Posterior vena cava (tissue), 2 donors: Measurements from ENCODE around the gene PLEKHF1. TPM values are rescaled to one million over a fixed set of nuclear protein-coding genes. Genes with fewer than 3 reads are reported as not detected.
"Not testable (repeated sequence)": the region's sequence is repeated elsewhere in the genome, so short reads cannot be mapped to it uniquely, and the experiment has no call there.

Source experiments
- DNase-seq: peaks from one replicate; pipeline ENCODE4 v3.0.0-alpha.2; 2020; ENCODE audit warnings: low spot score
- intact Hi-C, 2 donors: fragments of 100-400 bp; cut with DNase I; formaldehyde crosslinking; loops; one replicate each; pipeline versions ENCODE4 v1.14.1 to v1.14.2; 2022 to 2023
- total RNA-seq, 2 donors: library from RNA; stranded (reverse); fragmentation: NEBNext Ultra II Directional; extraction: Animal tissue kit (Norgen Biotek cat#: 25700); gene quantifications; one replicate each; pipeline ENCODE4 v1.2.1, GENCODE V29; 2021
- donor health status: DM: yes; HTN: yes; CAD: no.
- donor health status: DM: yes; HTN: yes; CAD: no.

Gene PLEKHF1
- total RNA-seq, 2 donors from 2014 or later: 20.7 to 21.0 TPM

DNA sequence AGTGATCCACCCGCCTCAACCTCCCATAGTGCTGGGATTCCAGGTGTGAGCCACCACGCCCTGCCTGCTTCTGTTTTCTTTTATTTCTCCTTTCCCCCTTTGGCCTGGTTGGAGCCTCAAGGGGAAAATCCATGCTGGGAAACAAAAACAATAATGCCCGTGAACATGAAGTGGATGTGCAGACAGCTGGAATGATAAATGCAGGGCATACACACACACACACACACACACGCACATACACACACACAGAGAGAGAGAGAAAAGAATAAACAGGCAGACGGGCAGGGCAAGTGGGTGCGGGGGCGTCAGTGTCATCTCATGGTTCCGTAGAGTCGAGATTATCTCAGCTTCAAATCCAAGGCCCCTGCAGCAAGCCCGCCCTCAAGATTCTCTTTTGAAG lies 4.4 kb upstream of the PLEKHF1 start:
- intact Hi-C loops: no loop called here
- DNase-seq: peak; percentile 12

DNA sequence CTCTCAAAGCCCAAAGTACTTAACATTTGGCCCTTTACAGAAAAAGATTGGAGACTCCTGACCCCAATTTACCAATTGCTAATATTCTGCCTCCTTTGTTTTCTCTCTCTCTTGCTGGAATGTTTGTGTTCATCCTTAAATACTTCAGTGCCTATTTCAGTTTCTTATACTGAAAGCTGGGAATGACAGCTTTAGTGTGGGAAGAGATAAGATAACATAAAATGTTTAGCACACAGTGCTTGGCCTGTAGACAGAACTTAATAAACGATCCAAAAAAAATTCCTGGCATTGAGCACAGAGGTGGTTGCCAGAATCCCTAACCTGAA lies 3.0 kb upstream of the PLEKHF1 start:
- DNase-seq: no peak
- intact Hi-C loops: no loop called here

DNA sequence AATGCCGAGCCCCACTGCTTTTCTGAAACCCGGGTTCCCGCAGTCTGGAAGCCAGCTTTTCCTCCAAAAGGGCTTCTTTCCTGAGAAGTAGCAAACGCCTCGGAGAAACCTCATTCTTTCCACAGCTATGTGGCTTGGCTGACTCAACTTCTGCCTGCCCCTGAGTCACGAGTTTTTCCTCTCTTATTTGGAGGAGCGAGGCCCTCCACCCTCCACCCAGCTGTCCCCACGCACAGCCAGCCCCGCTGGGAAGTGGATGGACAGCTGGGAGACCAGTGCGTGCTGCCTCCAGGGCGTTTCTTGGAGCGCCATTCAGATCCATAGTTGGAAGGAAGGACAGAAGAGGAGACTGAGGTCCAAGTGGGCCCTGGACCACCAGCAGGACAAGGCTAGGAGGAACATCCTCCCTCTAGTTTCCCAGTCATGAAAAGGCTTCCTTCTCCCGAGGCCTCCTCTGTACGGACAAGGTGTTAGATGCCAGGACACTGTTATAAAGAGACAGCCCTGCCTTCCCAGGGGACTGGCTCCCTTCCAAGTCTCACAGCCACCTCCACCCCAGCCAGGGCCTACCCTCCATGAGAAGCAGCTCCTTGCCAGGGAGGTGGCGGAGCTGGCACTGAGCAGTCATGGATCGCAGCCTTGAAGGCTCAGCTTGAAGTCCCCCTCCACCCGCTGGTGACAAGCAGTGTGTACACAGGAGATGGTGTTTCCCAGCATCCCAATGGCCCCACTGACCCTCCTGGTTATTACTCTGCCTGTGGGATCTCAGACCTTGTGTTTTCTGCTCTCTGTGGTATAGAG lies 2.5 kb upstream of the PLEKHF1 start:
- intact Hi-C loops: no loop called here
- peak; percentile 93 for DNase-seq

DNA sequence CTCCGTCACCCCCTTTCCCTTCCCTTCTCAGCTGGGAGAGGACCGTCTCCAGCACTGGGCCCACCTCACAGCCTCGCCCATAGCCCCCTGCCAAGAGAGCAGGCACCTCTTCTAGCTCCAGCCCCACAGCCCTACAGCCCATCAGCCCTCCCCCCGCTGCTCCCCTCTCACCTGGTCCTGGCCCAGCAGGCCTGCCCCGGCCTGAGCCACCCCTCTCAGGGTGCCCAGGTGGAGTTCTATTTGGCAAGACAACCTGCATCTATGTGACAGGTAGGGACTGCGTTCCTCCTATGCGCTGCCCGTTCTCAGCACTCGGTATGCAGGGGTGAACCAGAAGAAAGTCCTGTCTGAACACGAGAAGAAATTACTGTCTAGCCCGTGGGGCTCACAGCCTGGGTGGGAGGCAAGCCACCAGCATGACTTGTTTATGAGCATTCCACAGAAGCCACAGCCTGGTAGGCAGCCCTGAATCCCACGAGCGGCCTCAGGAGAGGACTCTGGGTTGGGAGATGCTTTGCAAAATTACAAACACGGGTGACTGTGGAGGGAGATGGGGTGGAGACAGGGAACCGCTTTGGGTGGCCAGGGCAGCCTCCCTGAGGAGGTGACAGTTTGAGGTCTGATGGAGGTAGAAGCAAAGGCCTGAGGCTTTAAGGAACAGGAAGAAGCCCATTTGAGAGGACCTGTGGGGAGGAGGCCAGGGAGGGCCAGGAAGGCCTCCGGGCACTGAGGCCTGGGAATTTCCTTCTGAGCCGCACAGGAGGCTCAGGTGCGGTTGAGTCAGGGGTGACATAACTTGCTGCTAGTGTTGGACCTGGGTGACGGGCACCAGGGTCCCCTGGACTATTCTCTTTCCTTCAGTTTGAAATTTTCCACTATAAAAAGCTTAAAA lies 1.2 kb upstream of the PLEKHF1 start:
- peak; percentile 63 for DNase-seq
- intact Hi-C loops: no loop called here

DNA sequence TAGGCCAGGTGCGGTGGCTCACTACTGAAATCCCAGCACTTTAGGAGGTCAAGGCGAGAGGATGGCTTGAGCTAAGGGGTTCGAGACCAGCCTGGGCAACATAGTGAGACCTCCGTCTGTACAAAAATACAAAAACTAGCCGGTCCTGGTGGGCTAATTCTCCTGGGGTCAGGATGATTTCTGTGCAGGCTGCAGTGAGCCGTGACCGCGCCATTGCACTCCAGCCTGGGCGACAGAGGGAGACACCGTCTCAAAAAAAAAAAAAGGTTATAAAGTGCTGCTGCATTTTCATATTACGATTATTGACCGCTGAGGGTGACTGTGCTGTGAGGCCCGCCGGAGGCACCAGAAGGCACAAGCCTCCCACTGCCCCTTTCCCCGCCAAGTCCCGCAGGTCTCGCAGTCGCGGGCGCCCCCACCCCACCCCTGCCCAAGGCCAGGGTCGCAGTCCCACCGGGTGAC lies 477 bp upstream of the PLEKHF1 start:
- no peak for DNase-seq
- intact Hi-C loops: loop anchor here in 1 of 2 donors (5.0 kb wide), 1 partner anchor 48 kb away; no protein-coding TSS in a partner anchor

DNA sequence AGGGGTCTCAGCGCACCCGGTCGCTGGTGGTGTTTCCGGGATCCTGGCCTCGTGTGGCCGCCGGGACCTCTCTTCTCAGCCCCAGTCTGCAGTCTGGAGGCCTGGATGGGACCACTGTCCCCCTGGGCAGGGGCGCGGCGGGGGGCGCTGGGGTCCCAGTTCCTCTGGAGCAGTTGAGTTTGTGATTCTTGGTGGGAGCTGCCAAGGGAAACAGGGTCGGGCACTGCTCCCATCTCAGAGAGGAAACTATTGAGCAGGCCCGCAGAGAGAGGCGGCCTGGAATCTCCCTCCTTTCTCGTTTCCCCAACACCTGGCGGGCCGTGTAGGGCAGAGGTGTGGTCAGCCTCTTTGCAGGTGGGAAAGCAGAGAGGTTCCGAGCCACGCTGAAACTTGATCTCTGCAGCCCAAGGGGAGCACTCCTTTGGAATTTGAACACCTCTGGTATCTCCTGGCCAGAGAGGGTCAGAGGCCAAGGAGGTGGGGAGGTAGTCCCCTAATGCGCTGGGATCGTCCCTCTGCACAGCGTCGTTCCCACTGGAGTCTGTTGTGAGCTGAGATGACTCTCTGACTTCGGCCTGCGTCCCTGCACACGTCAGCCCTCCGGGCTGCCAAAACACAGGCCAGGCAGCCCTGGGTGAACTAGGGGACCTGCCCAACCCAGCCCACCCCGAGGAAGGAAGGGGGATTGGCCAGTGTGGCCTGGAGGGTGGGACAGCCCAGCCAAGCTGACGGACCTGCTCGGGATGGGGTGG lies 741 bp downstream of the PLEKHF1 start:
- DNase-seq: peak; percentile 90
- intact Hi-C loops: loop anchor here in 1 of 2 donors (5.0 kb wide), 1 partner anchor 46 kb away; no protein-coding TSS in a partner anchor

DNA sequence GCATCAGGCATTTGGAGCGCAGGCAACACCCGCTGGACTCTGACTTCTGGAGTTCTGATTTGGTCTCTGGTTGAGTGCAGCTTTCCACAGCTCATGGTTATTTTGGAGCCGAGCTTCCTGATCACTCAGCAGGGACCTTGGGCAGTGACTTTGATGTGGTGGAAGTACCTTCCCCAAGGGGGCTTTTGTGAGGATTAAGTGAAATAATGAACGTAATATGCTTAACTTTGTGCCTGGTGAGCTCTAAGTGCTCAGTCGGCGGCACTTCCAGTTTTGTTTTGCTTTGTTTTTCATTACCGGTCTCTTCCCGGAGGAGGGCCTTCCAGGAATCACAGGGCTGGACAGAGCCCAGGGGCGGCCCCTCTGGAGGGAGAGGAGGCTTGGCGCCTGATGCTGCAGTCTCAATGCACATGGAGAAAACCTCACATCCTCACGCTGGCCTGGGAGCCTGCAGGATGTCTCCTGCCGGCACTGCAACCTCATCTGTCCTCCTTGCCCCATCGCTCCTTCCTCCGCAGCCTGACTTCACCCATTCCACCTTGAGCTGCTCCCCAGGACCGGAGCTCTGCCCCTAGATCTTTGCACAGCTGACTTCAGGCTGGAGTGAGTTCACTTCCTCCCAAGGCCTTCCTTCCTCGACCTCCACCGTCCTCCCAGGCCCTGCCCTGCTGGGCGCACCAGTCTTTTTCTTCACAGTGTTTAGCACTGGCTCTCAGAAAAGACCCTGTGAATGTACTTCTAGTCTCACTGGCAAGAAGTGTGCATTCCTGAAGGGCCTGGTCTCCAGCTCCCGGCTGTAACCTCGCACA lies 1.5 kb downstream of the PLEKHF1 start:
- intact Hi-C loops: loop anchor here in 1 of 2 donors (5.0 kb wide), 1 partner anchor 46 kb away; no protein-coding TSS in a partner anchor
- DNase-seq: peak; percentile 94

DNA sequence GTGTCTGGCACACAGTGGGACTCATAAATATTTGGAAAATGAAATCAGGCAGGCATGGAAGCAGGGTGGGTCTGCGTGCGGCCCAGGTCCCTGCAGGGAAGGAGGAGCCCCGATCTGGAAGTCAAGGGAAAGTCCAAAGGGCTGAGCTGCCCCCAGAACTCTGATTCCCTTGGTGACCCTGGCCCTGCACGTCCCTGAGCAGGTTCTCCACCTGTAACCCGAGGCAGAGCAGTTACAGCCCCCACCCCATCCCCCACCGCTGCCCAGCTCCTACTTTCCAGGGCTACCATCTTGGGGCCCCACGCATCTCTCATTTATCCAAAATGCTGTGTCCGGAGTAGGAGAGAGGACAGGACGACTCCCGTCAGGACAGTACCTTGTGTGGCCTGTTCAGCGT lies 2.1 kb downstream of the PLEKHF1 start:
- DNase-seq: peak; percentile 53
- intact Hi-C loops: loop anchor here in 1 of 2 donors (5.0 kb wide), 1 partner anchor 45 kb away; no protein-coding TSS in a partner anchor

DNA sequence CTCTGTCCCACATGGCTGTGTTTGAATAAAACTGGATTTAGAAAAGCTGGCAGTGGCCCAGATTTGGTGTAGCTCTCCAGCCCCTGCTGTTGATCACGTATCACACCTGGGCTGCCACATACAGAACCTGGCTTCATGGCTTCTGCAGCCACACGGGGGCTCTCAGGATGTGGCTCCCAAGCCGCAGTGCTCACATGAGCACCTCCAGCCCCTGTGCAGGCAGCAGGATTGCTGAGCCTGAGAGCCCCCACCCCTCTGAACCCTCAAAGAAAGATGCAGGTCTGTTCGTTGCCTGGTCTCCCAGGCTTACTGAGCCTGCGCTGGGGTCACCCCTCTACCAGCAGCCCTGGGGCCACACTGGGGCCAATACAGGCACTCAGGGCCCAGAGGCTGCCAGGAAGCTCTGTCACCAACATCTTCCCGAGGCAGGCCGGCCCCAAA lies 2.7 kb downstream of the PLEKHF1 start:
- intact Hi-C loops: loop anchor here in 1 of 2 donors (5.0 kb wide), 1 partner anchor 44 kb away; no protein-coding TSS in a partner anchor

DNA sequence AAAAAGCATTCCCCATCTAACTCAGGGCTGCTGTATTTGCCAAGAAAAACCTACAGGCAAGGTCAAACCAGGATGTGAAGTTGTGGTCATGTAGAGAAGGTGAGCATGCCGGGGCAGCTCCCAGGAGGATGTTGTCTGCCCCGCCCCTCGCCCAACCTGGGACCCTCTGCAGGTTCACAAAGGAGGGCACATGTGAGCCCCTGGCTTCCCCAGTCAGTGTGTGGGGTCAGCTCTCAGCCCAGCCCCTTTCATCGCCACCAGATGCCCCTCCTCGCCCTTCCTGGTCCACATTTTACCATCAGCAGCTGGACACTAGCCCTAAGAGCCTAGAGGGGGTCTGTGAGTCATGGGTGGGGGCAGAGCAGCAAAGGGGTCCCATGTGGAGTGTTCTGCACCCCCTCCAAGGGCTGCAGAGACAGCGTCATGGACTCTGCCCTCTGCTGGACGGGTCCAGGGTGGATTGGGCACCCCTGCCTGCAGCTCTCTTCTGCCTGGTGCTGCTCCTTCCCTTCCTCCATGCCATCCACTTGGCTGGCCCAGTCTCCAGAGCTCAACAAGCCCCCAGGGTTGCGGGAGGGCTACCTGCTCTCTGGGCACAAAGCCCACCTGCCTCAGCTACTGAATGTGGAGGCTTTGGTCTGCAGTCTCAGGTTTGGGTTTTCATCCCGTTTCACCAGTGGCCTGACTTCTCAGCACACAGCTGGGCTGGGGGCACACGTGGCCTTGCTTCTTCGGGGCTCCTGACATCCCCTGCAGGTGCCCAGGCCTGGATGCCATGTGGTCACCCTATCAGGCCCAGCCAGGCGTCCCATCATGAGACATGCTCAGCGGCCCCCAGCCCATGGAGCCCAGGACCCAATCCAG lies 3.7 kb downstream of the PLEKHF1 start:
- intact Hi-C loops: loop anchor here in 1 of 2 donors (5.0 kb wide), 1 partner anchor 43 kb away; no protein-coding TSS in a partner anchor
- DNase-seq: peak; percentile 64

More for the DNA sequence above, 2.7 kb downstream of the PLEKHF1 start:
- peak; percentile 73 for DNase-seq

DNA sequence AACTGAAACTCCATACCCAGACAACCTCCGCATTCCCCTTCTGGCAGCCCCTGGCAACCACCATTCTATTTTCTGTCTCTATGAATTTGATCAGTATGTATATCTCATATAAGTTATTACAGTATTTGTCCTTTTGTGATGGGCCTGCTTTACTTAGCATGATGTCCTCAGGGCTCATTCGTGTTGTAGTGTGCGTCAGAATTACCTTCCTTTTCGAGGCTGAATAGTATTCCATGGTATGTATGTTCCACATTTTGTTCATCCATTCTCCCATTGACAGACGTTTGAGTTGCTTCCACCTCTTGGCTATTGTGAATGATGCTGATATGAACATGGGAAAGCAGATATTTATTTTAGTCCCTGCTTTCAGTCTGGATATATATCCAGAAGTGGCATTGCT lies 5.0 kb downstream of the PLEKHF1 start:
- intact Hi-C loops: no loop called here
- no peak for DNase-seq

DNA sequence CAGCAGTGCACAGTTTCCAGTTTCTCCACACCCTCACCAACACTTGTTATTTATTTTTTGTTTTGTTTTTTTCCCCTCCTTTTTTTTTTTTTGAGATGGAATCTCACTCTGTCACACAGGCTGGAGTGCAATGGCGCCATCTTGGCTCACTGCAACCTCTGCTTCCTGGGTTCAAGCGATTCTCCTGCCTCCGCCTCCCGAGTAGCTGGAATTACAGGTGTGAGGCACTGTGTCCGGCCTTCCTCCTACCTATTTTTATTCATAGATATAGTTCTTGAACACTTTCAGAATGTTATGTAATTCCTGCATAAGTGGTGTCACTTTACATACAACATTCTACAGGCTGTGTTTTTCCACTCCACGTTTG lies 5.7 kb downstream of the PLEKHF1 start:
- DNase-seq: peak; percentile 2
- intact Hi-C loops: not testable (repeated sequence)

DNA sequence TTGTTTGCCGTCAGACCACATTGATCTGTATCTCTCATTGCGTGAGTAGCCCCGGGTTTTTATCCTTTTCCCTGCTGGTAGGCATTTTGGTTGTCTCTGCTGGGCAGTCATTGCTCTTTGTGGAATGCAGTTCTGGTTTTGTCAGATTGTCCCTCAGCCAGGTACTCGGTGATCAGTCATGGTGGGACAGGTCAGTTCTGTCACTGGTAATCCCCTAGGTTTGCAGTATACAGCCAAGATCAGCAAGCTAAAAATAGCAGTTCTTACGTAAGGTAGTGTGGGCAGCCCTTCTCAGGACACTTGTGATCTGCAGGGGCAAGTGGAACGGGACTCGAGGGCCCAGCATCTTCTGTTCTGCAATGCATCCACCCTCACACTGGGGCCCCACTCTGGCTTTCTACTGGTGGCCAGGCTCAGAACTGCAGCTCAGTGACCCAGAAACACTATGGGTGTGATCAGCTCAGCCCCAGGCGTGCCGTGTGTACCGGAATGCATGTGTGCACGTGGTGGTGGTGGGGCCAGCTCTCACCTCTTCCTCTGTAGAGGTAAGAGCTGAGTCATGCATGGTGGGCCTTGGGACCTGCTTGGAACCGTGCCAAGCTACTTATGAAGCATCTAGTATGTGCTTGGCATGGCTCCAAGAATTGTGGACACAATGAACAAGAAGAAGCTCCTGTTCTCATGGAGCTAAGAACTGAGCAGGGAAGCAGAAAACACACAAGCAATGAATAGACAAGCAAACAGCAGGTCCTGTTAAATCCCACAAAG lies 6.3 kb downstream of the PLEKHF1 start:
- intact Hi-C loops: no loop called here
- peak; percentile 84 for DNase-seq

DNA sequence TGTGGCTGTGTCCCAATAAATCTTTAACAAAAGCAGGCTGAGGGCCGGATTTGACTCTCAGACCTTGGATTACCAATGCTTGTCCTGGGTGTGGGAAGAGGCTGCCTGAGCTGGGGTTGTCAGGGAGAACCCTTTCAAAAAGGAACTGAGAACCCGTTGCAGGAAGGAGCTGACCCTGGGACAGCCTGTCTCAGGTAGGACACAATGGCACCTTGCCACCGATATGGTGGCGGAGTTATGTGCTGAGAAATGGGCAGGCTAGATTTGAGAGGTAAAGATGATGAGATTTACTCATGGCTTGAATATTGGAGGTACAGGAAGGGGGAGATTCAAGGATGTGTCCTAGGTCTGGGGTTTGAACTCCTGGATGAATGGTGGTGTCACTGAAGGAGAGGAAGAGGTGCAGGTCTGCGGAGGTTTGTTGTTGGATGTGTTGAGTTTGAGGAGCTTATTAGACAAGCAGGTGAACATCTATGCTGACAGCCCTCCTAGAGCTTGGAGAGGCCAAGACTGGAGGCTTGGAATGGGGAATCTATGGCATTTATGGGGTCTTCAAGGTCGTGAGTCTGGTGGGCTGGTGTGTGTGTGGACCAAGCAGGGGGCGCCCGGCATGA lies 7.2 kb downstream of the PLEKHF1 start:
- peak; percentile 20 for DNase-seq
- intact Hi-C loops: no loop called here

DNA sequence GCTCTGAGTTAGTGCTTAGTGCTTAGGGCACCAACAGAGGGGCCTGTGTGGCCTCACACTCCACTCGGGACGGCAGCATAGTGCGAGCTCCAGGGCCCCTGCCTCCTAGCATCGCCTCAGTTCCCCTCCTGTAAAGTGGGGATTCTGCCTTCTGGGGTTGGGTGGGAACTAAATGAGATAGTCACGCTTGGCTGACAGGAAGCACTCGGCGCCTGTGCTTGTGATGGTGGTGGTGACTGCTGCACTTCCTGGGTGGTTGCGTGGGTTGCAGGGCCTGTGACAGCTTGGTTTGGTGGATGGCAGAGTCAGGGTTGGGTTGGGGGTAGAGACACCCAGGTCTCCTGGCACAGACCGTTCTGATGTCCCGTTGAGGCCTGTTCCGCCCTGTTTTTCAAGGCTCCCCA lies 7.7 kb downstream of the PLEKHF1 start:
- peak; percentile 76 for DNase-seq
- intact Hi-C loops: no loop called here
